A673 (cell line): ENCODE measurements around the gene GALNT18. TPM values are rescaled to one million over a fixed set of nuclear protein-coding genes. Genes with fewer than 3 reads are reported as not detected.

Source experiments
- BruUV-seq: library from RNA; stranded (reverse); fragments of 400-500 nt; replicated peaks from 2 replicates; lab custom pipeline; 2021; lab: Mats Ljungman, UMichigan
- CTCF ChIA-PET: fragments of 300-600 bp; sonication (Branson Sonifier 250); formaldehyde crosslinking; loops from one replicate; lab custom pipeline; 2022; ENCODE audit warnings: antibody characterized with exemption; lab: Charles Lee
- POLR2A ChIA-PET: fragments of 300-600 bp; sonication (Branson Sonifier 250); formaldehyde crosslinking; loops from one replicate; lab custom pipeline; 2022; ENCODE audit warnings: antibody characterized with exemption; ENCODE audit not compliant: low non-redundant PET; lab: Charles Lee
- DNase-seq: peaks from one replicate; pipeline ENCODE4 v3.0.0-alpha.2; 2015; ENCODE audit warnings: low spot score
- H3K27ac ChIP-seq: fragments of 200-600 bp; sonication (generic); 2 replicates; pipeline ENCODE4 v1.5.1; 2016; ENCODE audit warnings: mixed run types, low read depth, mild to moderate bottlenecking, mixed read lengths, antibody characterized with exemption, low read length; ENCODE audit not compliant: poor library complexity, severe bottlenecking
- H3K27me3 ChIP-seq: fragments of 200-600 bp; sonication (generic); replicated peaks from 2 replicates; pipeline ENCODE4 v1.6.1; 2017; ENCODE audit warnings: mixed run types, low read depth, mild to moderate bottlenecking, mixed read lengths, antibody characterized with exemption, low read length; ENCODE audit not compliant: insufficient read depth, poor library complexity
- H3K36me3 ChIP-seq: fragments of 200-600 bp; sonication (generic); 2 replicates; pipeline ENCODE4 v1.6.1; 2016; ENCODE audit warnings: mixed run types, mild to moderate bottlenecking, mixed read lengths, antibody characterized with exemption, low read length; ENCODE audit not compliant: insufficient read depth, poor library complexity, severe bottlenecking
- H3K4me1 ChIP-seq: fragments of 200-600 bp; sonication (generic); 2 replicates; pipeline ENCODE4 v1.6.1; 2017; ENCODE audit warnings: mixed run types, mild to moderate bottlenecking, mixed read lengths, antibody characterized with exemption, low read length; ENCODE audit not compliant: insufficient read depth, poor library complexity, severe bottlenecking
- H3K4me3 ChIP-seq: fragments of 200-600 bp; sonication (generic); 2 replicates; pipeline ENCODE4 v1.5.1; 2016; ENCODE audit warnings: low read depth, mixed run types, mild to moderate bottlenecking, mixed read lengths, low read length; ENCODE audit not compliant: poor library complexity, severe bottlenecking
- H3K9me3 ChIP-seq: fragments of 200-600 bp; sonication (generic); 2 replicates; pipeline ENCODE4 v1.6.1; 2016; ENCODE audit warnings: mixed run types, low read depth, mild to moderate bottlenecking, mixed read lengths, antibody characterized with exemption, low read length; ENCODE audit not compliant: poor library complexity, severe bottlenecking
- CTCF ChIP-seq: fragments of 300-800, 200-600 bp; sonication (generic); conservative IDR thresholded peaks from 2 replicates; pipeline ENCODE4 v1.5.1; 2017; ENCODE audit warnings: low read depth, mild to moderate bottlenecking, antibody characterized with exemption, low read length, moderate library complexity, mixed read lengths
- EZH2 ChIP-seq: fragments of 200-600 bp; sonication (generic); IDR thresholded peaks from 2 replicates; pipeline ENCODE4 v1.6.1; 2017; ENCODE audit warnings: borderline replicate concordance, low read depth, mild to moderate bottlenecking, mixed read lengths, antibody characterized with exemption, low read length; ENCODE audit not compliant: poor library complexity, severe bottlenecking
- intact Hi-C: fragments of 100-400 bp; cut with micrococcal nuclease; formaldehyde crosslinking; loops from one replicate; pipeline ENCODE4 v1.10.0; 2022; ENCODE audit not compliant: unreplicated experiment
- total RNA-seq: library from RNA; stranded (reverse); gene quantifications from 2 replicates; pipeline ENCODE4 v1.2.3, GENCODE V29; 2021

Gene GALNT18
- total RNA-seq, 1 experiment from 2014 or later, result 0.37 TPM

- Histone ChIP-seq H3K36me3 (no peaks in the 10 kb centered on the region), H3K4me3 (no peak overlapping the region), H3K9me3 (no peaks in the 10 kb centered on the region), H3K27ac (no peak overlapping the region), H3K27me3 (no peaks in the 10 kb centered on the region), H3K4me1 (no peaks in the 10 kb centered on the region)
- no peak for DNase-seq
- no TSS peak for BruUV-seq
- TF ChIP-seq CTCF (no peak), EZH2 (no peak)
- intact Hi-C loops, result no loop called here
- ChIA-PET POLR2A (no interaction called here), CTCF (no interaction called here)
Measured at GRCh38 chr11:11432621-11433319, 189.0 kb downstream of the GALNT18 start.

GRCh38 chr11:11430431-11430830 is 191.4 kb downstream of the GALNT18 start:
- no TSS peak for BruUV-seq
- intact Hi-C loops, result no loop called here
- no peak for DNase-seq
- TF ChIP-seq CTCF (no peak), EZH2 (no peak)
- H3K27me3 ChIP-seq, result no peaks in the 10 kb centered on the region
- no peak overlapping the region for H3K4me3 ChIP-seq
- no peak overlapping the region for H3K27ac ChIP-seq
- ChIA-PET CTCF (no interaction called here), POLR2A (no interaction called here)
- H3K9me3 ChIP-seq, result no peaks in the 10 kb centered on the region
- no peaks in the 10 kb centered on the region for H3K4me1 ChIP-seq
- no peaks in the 10 kb centered on the region for H3K36me3 ChIP-seq

- CTCF ChIA-PET, result no interaction called here
- Histone ChIP-seq H3K9me3 (no peaks in the 10 kb centered on the region), H3K27ac (no peak overlapping the region), H3K27me3 (no peaks in the 10 kb centered on the region), H3K4me1 (no peaks in the 10 kb centered on the region), H3K36me3 (no peaks in the 10 kb centered on the region), H3K4me3 (no peak overlapping the region)
- no peak for TF ChIP-seq EZH2
- no TSS peak for BruUV-seq
- intact Hi-C loops, result no loop called here
- no peak for DNase-seq
- POLR2A ChIA-PET, result no interaction called here
Measured at GRCh38 chr11:11428714-11429113, 193.1 kb downstream of the GALNT18 start.

GRCh38 chr11:11427542-11427941 is 194.3 kb downstream of the GALNT18 start:
- no peak for DNase-seq
- H3K9me3 ChIP-seq, result no peaks in the 10 kb centered on the region
- ChIA-PET CTCF (no interaction called here), POLR2A (no interaction called here)
- no peaks in the 10 kb centered on the region for H3K27me3 ChIP-seq
- no peak overlapping the region for H3K27ac ChIP-seq
- no peaks in the 10 kb centered on the region for H3K36me3 ChIP-seq
- BruUV-seq, result no TSS peak
- intact Hi-C loops, result no loop called here
- H3K4me1 ChIP-seq, result no peaks in the 10 kb centered on the region
- no peak for TF ChIP-seq CTCF
- H3K4me3 ChIP-seq, result no peak overlapping the region
